Tibial artery (tissue), 4 donors: ENCODE measurements around the gene AQP12B.

ENCODE experiments used
- DNase-seq, 2 donors: peaks; one replicate each; pipeline ENCODE4 v3.0.0-alpha.2; 2019
- H3K27ac ChIP-seq, 2 donors: fragments of 200-600 bp; sonication (generic) in 1 of 2; 1 replicate in 1 of 2; 2 replicates in 1 of 2; pipeline ENCODE4 v1.5.1; 2018 to 2019; ENCODE audit warnings: mild to moderate bottlenecking in 1 of 2
- H3K27me3 ChIP-seq, 2 donors: fragments of 200-600 bp; sonication (generic) in 1 of 2; one replicate each; pipeline versions ENCODE4 v1.5.1 to v1.6.0; 2016 to 2019
- H3K36me3 ChIP-seq, 3 donors: fragments of 200-600 bp; sonication (generic) in 2 of 3; one replicate each; pipeline ENCODE4 v1.5.1; 2016 to 2019; ENCODE audit warnings: mild to moderate bottlenecking in 2 of 3
- H3K4me1 ChIP-seq, 4 donors: fragments of 200-600 bp; sonication (generic) in 2 of 4; 1 replicate in 3 of 4; 2 replicates in 1 of 4; pipeline ENCODE4 v1.5.1; 2016 to 2019
- H3K4me3 ChIP-seq, 2 donors: fragments of 200-600 bp; sonication (generic) in 1 of 2; 1 replicate in 1 of 2; 2 replicates in 1 of 2; pipeline ENCODE4 v1.5.1; 2018 to 2019; ENCODE audit warnings: mild to moderate bottlenecking in 2 of 2
- H3K9me3 ChIP-seq, 3 donors: fragments of 200-600 bp; sonication (generic) in 1 of 3; one replicate each; pipeline ENCODE4 v1.5.1; 2016 to 2019
- CTCF ChIP-seq, 2 experiments: fragments of 200-600 bp in 1 of 2; fragments of 450-650 bp in 1 of 2; IDR thresholded peaks; one replicate each; pipeline ENCODE4 v1.5.1; 2017 to 2019; ENCODE audit warnings: antibody characterized with exemption in 2 of 2, mild to moderate bottlenecking in 1 of 2, moderate library complexity in 1 of 2
- intact Hi-C: fragments of 100-400 bp; cut with DNase I; formaldehyde crosslinking; loops from one replicate; pipeline ENCODE4 v1.15.0; 2023; ENCODE audit warnings: low total_unique reads

AQP12B gene

GRCh38 chr2:240672701-240673190, 9.9 kb downstream of the AQP12B start:
- Histone ChIP-seq H3K4me1 (peaks cover 0 to 7% (median 0%) of the 10 kb centered on the region in 4 donors), H3K36me3 (no peaks in the 10 kb centered on the region), H3K27ac (no peak overlapping the region), H3K4me3 (no peak overlapping the region), H3K9me3 (no peaks in the 10 kb centered on the region), H3K27me3 (peaks cover 0 to 25% of the 10 kb centered on the region in 2 donors)
- intact Hi-C loops, result no loop called here
- DNase-seq, result no peak
- TF ChIP-seq CTCF (IDR thresholded peaks at IDR 0.05), result no peak

GRCh38 chr2:240672076-240672700, 10.5 kb downstream of the AQP12B start:
- H3K9me3 ChIP-seq, result no peaks in the 10 kb centered on the region
- peaks cover 0 to 25% of the 10 kb centered on the region in 2 donors for H3K27me3 ChIP-seq
- H3K36me3 ChIP-seq, result no peaks in the 10 kb centered on the region
- intact Hi-C loops, result no loop called here
- H3K27ac ChIP-seq, result no peak overlapping the region
- TF ChIP-seq CTCF (IDR thresholded peaks at IDR 0.05), result no peak
- peaks cover 0 to 7% (median 0%) of the 10 kb centered on the region in 4 donors for H3K4me1 ChIP-seq
- DNase-seq, result no peak
- no peak overlapping the region for H3K4me3 ChIP-seq

GRCh38 chr2:240670950-240671349, 11.7 kb downstream of the AQP12B start:
- Histone ChIP-seq H3K27ac (no peak overlapping the region), H3K9me3 (no peaks in the 10 kb centered on the region), H3K27me3 (peaks cover 0 to 25% of the 10 kb centered on the region in 2 donors), H3K36me3 (no peaks in the 10 kb centered on the region), H3K4me1 (peaks cover 0 to 7% (median 0%) of the 10 kb centered on the region in 4 donors), H3K4me3 (no peak overlapping the region)
- intact Hi-C loops, result no loop called here
- no peak for DNase-seq
- TF ChIP-seq CTCF (IDR thresholded peaks at IDR 0.05), result no peak

GRCh38 chr2:240670402-240670801, 12.3 kb downstream of the AQP12B start:
- Histone ChIP-seq H3K4me1 (peaks cover 0 to 7% (median 0%) of the 10 kb centered on the region in 4 donors), H3K9me3 (peaks cover 0 to 2% (median under 1%) of the 10 kb centered on the region in 3 donors), H3K4me3 (no peak overlapping the region), H3K36me3 (no peaks in the 10 kb centered on the region), H3K27me3 (peaks cover 0 to 26% of the 10 kb centered on the region in 2 donors), H3K27ac (no peak overlapping the region)
- DNase-seq, result no peak
- no peak for TF ChIP-seq CTCF (IDR thresholded peaks at IDR 0.05)
- intact Hi-C loops, result no loop called here

- Histone ChIP-seq H3K27me3 (peaks cover 0 to 15% of the 10 kb centered on the region in 2 donors), H3K27ac (no peak overlapping the region), H3K9me3 (peaks cover 0 to 14% (median 10%) of the 10 kb centered on the region in 3 donors), H3K4me3 (no peak overlapping the region), H3K36me3 (no peaks in the 10 kb centered on the region), H3K4me1 (no peaks in the 10 kb centered on the region)
- no peak for DNase-seq
- intact Hi-C loops, result no loop called here
- no peak for TF ChIP-seq CTCF (IDR thresholded peaks at IDR 0.05)
These were observed 18.1 kb downstream of the AQP12B start for GRCh38 chr2:240664622-240665021.
